IPS DF 19.7 (cell line): ENCODE measurements around the gene GBF1.

Experiments
- DNase-seq: peaks from one replicate; pipeline ENCODE4 v3.0.0-alpha.2; 2013; ENCODE audit warnings: low read depth, low spot score

The GBF1 gene

DNA sequence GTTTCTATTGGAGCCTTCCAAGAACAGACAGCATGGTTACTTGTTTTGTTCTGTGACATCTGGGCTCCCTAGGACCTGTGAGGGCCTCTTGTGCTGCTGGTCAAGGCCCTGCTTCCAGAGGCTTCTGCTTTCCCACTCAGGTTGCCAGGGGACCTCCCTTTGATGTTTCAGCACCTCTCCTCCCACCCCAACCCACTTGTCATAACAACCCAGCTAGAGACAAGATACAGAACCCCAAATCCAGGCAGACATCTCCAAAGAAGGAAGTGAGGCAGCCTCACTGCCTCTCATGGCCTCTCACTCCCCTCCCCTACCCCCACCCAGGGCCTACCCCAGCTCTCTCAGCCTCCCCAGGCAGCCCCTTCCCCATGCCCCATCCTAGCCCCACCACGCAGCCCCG is 161.5 kb downstream of the GBF1 start:
- no peak for DNase-seq

DNA sequence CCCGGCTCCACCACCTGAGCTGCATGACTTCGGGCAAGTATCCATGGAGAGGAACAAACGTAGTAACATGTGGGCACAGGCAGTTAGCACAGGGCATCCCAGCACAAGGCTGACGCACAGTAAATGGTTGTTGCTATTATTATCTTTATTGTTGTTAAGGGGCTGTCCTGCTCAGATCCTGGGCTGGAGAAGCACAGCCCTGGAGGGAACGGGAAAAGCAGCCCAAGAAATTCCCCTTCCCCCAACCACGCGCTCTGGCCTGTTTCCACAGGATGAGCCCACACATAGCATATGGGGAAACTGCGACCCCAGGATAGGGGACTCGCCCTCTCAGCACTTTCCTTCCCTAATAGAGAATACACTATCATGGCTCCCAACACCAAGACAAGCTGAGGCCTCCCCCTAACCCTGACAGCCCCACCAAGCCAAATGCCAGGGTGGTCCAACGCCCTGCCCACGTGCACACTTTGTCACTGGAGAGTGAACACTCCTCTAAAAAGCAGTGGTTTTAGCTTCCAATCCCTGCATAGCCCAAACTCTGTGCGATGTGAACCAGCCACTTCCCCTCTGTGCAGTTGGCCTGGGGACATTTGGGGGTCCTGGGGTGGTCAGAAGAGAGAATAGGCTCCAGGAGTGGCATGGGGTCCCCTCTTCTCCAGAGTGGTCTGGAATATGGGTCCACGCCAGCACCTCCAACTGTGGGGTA is 162.2 kb downstream of the GBF1 start:
- no peak for DNase-seq

DNA sequence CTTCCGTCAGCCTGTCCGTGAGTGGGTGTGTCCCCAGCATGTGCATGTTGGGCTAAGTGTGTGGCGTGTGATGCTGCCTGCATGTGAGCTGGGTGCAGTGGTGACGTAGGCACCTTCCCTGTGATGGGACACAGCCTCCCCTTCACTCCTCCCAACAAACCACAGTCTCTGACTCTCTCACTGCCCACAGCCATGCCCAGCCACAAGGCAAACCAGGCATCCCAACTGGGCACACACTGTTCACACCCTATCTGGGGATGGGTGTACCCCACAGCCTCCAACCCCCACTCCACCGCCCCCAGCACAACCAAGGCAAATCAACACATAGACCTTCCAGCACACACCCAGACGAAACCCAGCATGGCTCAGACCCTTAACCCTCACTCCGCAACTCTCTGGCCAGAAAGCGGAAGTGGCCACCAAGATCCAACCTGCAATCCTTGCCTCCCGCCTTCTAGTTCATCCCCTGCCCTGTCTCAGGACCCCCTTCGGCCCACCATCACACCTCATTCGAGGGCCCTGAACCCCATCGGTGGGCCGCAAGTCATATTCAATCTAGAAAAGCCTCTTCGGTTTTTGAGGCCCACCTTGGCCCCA is 162.9 kb downstream of the GBF1 start:
- DNase-seq, result no peak

DNA sequence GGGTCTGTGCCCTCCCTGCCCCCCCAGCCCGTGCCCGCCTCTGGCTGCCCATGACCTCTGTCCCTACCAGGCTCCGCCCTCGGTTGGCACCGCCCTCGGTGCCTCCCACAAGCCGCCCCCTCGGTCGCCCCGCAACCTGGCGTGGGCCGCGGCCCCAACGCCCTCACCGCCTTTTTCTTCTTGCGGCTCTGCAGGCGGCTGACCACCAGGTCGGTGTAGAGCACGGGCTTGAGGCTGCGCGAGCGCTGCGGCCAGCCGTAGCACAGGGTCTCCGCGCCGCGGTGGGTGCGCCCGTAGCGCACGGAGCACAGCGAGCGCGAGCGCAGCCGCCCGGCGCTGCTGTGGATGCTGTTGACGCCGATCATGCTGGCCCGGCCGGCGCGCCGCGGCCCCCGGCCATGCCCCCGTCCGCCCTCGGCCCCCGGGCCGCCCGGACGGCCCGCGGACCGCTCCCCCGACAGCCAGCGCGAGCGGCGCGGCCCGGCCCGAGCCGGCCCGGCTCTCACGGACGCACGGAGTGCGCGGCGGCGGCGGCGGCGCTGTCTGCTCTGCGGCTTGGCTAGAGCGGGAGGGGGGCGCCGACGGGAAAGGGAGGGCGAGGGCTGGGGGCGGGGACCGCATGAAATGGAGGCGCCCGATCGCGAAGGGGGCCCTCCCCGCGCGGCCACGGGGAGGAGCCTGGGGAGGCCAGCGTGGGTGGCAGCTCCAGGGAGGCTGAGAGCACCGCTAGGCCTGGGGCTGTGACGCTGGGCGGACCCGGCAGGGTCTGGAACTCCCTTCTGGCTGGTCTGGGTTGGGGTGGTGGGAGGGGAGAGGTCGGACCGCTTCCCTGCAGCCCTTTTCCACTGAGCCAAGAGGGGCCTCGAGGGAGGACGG is 163.6 kb downstream of the GBF1 start:
- no peak for DNase-seq

DNA sequence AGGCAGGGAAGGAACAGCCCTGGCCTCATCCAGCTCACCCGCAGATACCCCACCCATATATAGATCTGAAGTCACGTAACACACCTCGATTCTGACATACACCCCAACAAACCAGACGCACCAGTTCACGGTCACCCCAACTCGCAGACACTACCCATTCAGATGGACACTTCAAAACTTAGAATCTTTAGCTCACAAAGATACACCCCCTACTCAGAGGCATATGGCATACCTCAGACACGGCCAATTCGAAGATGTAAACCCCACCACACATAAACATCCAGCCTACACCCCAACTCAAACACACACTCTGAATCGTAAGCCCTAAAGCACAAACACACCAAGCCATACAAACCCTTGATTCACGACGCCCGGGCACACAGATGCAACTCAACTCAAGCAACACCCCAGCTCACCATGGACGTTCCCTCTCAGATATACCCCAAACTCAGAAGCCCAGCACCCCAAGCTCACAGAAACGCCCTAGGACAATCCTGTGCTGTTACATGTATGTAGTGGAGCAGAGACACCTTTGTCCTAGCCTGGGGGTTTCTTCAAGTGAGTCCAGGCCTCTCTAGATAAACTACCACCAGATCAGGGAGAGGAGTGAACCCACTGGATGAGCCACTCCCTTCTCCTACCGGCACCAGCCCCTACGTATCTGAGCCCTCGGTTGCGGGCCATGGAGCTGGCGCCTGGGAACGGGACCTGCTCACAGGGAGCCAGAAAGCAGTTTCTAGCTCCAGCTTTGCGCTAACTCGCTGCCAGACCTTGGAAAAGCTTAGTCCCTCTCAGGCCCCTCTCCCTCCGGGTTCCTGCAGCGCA is 164.5 kb downstream of the GBF1 start:
- DNase-seq, result no peak

DNA sequence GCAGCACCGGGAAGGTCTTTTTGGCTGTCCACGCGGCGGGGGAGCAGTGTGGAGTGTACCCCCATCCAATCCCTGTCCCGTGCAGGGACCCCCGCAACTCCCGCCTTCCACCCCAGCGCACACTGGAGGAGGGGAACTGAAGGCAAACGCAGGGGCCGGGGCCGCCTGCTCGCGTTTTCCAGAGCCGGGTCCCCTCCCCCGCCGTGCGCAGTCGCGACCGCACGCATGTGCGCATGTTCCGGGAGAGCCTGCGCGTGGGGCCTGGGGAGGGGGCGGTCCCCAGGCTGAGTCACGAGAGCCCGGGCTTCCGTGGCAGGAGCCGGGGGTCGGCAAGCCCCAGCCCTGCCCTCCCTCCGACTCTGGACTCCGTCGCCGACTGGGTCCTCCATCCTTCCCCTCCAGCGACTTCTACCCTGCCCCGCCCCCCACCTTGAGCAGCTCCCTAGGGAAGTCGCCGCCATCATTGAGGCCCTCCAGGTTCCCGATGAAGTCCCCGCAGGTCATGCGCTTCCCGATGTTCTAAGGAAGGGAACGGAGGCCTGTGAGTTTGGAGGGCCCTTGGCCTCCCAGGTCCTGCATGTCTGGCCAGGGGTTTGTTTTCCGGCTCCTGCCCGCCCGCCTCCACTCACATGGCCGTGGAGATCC is 165.2 kb downstream of the GBF1 start:
- DNase-seq, result no peak

DNA sequence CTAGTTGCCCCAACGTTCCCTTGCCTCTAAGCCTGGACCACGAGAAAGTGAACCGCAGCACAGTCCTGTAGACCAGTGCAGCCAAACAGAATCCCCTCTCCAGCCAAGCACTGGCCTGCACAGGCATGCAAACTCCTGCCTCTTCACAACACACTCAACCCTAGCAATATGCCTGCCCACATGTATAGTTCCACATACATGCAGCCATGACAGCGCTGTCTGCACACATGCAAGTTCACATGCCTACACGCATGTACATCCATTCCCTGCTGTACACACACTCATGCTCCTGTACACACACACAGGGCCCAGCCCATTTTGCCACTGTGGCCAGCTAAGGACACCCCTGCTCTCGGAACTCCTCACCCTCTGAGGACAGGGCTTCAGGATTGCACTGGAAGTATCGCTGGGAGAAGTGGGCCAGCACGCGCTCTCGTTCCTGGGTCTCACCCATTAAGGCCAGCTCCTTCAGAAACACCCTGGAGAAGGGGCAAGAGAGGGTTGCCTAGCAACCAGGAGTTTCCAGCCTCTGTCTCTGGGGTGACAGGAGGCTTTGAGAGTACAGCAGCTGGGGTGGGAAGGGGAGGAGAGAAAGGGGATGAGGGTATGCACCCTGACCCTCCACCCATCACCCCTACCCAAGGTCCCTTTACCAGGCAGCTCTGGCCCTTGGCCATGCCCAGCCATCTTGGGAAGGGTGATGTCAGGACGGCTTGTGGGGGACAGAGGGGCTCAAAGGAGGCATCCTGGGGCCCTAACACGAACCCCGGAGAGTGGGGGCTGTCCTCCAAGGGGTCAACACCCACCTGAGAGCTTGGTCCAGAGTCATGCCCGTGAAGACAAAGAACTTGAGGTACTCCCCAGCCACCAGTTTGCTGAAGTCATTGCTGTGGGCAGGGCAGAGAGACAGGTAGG is 166.3 kb downstream of the GBF1 start:
- DNase-seq, result no peak

DNA sequence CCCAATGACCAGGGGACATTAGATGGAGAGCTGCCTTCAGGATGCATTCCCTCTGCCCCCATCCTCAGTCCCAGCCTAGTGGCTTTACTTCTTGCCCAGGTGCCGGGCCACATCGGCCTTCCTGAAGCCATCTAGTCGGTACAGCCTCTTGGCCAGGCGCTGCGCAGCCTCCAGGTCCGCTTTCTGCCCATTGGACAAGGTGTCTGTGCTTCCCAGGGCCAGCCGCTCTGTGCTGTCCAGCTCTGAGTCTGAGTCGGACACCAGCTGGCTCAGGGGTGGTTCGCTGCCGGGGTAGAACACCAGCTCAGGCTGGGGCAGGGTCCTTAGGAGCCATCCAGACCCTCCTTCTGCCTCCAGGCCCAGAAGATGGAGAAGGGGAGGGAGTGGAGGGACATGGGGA is 167.0 kb downstream of the GBF1 start:
- DNase-seq, result no peak

DNA sequence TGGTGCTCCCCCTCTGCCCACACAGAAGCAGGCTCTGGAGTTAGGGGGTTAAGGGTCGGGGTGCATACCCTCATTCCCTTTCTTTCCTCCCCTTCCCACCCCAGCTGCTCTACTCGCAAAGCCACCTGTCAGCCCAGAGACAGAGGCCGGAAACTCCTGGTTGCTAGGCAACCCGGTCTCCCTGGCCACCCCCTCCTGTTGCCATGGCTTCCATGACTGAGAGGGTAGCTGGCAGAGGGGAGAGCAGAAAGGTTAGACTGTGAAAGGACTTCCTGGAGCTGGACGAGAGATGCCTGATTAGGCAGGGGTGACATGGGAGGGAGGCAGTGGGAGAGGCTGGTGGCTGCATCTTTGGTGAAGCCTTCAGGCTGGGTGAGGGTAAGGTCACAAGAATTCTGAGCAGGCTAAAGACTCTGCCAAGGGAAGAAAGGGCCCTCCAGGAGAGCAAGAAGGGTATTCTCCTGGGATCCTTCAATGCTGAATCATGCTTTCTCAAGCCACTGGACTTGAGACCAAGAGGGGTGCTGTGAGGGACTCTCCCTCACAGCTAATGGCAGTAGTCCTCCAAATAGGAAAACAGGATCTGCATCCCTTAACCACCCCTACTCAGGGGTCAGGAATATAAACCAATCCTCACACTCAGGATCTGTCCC is 167.8 kb downstream of the GBF1 start:
- DNase-seq, result no peak

DNA sequence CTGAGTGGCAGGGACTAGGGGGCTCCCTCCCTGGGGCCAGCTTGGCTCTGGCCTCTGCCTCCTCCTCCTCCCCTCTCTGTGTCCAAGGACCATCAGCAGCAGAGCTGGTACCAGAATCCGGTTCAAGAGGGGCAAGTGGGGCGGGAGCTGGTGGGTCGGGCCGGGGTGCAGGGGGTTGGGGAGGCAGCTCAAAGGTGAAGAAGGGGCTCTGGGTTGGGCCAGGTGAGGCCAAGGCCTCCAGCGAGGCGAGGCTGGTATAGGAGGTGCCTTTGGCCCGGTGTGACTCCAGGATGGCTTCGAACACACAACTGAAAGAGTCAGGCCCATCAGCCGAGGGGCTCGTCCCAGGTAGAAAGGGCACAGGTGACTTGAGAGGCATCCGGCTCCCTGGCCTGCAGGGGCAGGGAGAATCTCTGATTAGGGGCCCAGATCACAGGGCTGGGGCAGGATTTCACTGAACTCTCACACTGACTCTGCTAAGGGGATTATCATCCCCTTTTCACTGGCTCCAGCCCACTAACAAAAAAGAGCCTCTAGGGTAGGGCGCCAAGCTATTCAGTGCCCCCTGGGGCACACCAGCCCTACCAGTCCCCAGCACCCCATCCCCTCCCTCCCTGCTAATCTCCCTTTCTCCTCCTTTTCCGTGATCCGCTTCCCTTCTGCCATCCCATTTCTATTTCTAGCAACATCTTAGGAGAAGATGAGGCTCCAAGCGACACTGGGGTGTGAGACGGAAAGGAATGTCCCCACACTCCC is 168.7 kb downstream of the GBF1 start:
- no peak for DNase-seq

DNA sequence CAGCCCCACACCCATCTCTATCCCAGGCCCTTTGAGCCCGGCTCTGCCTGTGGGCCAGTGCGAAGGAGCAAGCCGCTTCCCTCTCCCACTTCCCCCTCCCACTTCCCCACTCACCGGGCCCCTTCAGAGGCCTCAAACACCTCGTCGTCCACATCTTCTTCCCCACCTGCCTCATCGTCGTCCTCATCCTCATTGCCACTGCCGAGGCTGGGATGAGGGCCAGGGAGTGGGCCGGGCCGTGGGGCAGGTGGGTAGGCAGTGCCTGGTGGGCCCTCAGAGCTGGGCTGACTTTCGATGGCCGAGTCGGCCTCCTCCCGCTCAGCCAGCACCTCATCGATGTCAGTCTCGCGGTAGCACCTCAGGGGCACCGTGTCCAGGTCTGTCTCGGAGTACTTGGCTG is 169.4 kb downstream of the GBF1 start:
- DNase-seq, result no peak

DNA sequence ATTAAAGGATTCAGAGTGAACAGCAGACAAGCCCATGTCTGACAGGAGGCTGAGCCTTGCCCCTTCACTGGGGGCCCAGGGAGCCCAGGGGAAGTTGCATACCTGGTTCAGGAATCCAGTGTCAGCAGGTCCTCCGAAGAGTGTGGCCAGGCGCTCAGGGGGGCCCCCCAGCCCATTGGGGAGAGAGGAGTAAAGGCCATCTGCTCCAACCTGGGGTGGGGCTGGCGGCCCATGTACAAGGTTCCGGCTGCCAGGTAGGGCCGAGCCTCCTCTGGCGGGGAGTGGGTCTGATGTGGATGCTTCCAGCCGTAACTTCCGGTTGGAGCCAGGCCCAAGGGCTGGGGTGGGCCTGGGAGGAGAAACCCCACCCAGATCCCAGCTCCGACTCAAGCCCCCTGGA is 171.0 kb downstream of the GBF1 start:
- DNase-seq, result no peak

DNA sequence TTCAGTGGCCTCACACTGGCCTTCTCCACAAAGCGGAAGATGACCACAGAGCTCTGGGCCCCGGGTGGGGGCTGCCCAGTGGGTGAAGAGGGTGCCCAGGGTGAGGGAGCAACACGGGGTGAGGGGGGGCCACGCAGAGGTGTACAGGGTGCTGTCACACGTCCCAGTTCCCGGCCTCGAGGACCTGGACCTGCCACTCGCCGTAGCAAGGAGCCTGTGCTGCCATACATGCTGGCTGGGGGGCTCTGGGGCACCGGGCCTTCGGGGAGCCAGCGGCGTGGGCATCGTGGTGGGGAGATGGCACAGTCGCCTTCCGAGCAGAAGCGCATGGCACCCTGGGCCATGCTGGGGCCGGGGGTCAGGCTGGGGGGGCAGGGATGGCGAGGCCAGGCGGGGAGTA is 171.4 kb downstream of the GBF1 start:
- DNase-seq, result no peak

DNA sequence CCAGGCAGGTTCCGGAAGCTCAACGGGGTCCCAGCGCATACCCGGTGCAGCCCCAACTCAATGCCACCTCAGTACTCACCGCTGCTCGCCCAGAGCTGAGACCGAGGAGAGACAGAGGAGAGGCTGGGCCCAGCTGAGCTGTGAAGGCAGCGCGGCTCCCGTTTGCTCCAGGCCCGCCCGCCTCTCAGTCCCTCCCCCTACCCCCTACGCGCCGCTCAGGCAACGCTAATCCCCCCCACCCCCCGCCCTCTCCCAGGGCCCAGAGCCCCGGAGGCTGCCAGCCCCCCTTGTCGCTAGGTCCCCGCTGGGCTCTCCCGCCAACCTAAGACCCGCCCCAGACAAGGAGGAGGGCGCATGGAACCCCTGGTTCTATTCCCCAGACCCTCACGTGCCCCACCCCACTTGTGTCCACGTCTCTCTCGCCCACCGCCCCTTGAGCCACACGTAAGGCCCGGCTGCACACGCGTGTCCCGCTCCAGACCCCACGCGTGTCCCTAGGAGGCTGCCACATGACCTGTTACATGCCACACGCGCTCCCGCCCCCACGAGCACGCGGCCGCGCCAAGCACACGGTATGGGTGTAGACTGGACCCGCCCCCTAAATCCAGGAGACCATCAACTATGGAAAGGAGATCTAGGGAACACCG is 173.4 kb downstream of the GBF1 start, which contains the start of gene PSD:
Gene PSD (minus strand): TSS at position 164 of the 647 bp plus-strand sequence. CDS start 1,747 bp downstream, outside the sequence.
- no peak for DNase-seq

DNA sequence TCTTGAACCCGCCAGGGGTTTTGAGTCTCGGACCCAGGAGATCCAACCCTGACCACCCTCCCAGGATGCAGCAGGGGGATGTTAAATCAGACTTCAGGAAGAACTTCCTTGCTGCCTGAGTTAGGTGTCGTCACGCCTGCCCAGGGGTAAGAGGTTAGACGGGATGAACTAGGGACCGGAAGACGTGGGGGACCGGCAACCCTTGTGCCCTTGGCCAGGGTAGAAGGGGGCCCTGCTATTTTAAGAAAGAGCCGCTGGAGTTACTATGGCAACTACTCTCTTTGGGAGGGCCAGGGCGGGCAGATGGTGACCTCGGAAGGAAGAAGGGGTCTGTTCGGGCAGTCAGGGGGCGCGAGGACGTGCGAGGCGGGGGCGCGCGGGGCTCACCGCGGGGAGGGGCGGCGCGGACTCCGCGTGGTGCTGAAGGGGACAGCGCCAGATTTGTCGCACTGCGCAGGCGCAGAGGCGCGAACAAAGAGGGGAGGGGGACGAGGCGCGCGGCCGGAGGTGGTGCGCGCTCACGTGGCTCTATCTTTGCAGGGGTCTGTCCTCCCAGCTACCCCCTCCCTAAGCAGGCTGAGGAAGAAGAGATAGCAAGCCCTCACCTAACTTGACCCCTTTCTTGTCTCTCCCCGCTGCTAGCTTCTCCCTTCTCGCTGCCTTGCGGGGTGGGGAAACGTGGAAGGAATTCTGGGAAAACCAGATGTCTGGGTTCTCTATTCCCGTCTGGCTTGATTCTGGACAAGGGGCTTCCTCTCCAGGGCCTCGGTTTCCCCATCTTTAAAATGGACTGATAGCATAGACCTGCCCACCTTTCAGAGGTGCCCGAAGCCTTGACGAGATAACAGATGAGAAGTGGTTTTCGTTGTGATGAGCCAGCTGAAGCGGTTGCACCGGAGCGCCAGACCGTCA is 174.2 kb downstream of the GBF1 start:
- no peak for DNase-seq

DNA sequence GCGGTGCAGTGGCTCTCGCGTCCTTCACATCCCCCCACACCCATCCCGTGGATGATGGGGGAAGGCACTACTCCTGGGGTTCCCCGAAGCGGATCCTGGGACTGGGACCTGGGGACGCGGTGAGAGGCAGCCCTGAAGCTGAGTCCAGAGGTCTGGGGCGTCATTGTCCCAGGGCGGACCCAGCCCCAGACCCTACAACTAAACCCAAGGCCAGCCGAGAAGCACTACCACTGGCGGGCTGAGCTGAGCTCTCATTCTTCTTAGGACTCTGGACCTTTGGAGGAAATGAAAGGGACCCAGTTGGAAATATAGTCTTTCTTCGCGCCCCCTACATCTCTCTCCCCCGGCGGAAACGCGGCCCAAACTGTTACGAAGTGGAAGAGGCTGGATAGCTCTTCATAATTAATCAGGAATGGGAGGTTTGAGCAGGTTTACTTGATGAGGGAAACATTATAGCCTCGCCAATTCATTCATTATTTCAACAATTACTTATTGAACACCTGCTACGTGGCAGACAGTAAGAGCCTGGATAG is 174.9 kb downstream of the GBF1 start:
- DNase-seq, result no peak
